ENCODE measurements around the gene RAP1GAP2.

The RAP1GAP2 gene

DNA sequence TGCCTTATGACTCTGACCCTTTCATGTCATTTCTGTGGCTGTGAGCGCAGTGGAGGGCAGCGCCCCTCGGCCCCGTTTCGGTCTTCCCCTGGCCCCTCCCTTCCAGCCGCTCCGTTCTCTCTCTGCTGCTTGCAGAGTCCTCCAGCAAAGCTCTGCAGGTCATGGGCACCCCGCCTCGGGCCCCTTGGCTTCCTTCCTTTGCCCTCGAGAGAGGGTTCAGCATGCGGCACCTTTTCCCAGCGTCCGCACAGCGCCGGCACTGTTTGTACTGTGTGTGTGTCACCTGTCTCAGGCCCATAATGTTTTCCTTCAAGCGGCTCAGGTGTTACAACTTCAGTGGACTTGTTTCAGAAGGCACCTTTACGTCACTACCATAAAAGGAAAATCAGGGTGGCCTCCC is 98.5 kb downstream of the RAP1GAP2 start:
- DNase-seq (ENCODE audit: low read depth) = no peak
- no peak overlapping the region for H3K4me3 ChIP-seq (ENCODE audit: low read length)
- TF ChIP-seq, protein P1, sequence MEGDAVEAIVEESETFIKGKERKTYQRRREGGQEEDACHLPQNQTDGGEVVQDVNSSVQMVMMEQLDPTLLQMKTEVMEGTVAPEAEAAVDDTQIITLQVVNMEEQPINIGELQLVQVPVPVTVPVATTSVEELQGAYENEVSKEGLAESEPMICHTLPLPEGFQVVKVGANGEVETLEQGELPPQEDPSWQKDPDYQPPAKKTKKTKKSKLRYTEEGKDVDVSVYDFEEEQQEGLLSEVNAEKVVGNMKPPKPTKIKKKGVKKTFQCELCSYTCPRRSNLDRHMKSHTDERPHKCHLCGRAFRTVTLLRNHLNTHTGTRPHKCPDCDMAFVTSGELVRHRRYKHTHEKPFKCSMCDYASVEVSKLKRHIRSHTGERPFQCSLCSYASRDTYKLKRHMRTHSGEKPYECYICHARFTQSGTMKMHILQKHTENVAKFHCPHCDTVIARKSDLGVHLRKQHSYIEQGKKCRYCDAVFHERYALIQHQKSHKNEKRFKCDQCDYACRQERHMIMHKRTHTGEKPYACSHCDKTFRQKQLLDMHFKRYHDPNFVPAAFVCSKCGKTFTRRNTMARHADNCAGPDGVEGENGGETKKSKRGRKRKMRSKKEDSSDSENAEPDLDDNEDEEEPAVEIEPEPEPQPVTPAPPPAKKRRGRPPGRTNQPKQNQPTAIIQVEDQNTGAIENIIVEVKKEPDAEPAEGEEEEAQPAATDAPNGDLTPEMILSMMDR (conservative IDR thresholded peaks at IDR 0.05; ENCODE audit: low read depth, low read length) = no peak

DNA sequence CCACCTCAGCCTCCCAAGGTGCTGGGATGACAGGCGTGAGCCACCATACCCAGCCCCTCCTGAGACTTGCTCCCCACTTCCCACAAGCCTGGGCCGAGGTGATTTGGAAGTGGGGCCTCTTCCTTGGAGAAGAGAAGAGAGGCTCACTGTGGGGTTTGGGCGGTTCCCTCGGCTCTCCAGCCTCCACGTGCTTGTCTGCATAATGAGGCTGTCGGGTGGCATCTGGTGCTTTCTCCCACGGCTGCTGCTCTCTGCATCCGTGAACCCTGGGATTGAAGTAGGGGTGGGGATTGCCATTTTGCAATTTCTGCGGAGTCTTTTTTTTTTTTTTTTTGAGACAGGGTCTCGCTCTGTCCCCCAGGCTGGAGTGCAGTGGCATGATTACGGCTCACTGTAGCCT is 101.4 kb downstream of the RAP1GAP2 start:
- H3K4me3 ChIP-seq (ENCODE audit: low read length) = no peak overlapping the region
- DNase-seq (ENCODE audit: low read depth) = no peak
- TF ChIP-seq, protein P1 (conservative IDR thresholded peaks at IDR 0.05; ENCODE audit: low read depth, low read length) = no peak

DNA sequence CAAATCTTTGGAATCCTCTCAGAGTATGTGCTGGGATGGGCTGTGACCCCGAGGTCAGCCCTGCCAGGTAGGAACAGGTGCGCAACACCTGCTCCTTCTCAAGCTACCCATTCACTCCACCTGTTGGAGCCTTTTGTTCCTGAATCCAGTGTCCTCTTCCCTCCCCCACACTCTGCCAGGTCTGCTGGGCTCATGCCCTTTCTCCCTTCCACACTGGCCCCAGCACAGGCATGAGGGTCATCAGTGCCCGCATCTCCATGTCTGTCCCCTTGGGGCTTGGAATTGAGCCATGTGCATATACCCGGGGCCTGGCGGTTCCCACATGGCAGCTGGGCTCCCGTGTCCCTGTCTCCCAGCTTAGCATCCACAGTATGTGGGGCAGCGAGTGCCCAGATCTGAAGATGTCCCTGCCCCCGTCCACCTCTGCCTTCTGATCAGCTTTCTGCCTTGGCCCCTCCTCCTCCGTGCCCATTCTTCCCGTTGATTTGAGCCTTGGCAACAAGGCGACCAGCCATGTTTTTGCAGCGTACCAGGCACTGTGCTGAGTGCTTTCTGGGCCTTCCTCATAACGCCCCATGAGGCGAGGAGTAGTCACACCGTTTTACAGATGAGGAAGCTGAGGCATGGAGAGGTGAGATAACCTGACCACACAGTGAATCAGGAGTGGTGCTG is 102.2 kb downstream of the RAP1GAP2 start:
- TF ChIP-seq, protein P1 (conservative IDR thresholded peaks at IDR 0.05; ENCODE audit: low read depth, low read length) = no peak
- DNase-seq (ENCODE audit: low read depth) = no peak
- H3K4me3 ChIP-seq (ENCODE audit: low read length) = no peak overlapping the region

DNA sequence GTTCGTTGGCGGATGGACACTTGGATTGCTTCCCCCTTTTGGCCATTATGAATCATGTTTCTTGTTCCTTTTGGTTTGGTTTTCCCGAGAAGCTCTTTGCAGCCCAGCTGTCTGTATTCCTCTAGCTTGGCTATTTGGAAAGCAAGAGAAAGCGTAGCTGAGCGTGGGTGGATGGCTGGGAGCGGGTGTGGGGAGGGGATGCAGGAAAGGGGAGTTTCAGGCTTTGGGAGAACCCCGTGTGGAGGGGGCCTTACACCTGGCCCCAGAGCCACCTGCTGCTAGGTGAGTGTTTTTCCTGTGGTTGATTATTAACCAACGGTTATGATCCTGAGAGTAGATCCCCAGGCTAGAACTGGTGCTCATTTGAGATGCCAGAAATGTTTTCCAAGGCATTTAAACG is 103.7 kb downstream of the RAP1GAP2 start:
- TF ChIP-seq, protein P1 (conservative IDR thresholded peaks at IDR 0.05; ENCODE audit: low read depth, low read length) = no peak
- DNase-seq (ENCODE audit: low read depth) = no peak
- no peak overlapping the region for H3K4me3 ChIP-seq (ENCODE audit: low read length)

DNA sequence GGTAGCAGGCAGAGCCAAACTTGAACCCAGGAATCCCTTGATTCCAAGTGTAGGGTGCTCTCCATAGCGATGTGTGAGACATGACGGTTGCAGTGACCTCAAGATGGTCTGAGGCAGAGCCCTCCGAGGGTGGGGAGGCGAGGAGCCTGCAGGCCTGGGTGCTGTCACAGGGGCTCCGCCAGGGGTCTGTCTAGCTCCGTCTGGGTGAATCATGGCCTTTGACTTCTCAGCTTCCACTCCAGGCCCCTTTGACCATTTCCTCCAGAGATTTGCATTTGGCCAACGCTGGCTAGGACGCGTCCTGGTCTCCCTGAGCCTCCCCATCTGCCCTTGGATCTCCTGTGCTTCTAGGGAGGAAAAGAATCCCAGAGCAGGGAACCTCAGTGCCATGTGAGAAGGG is 104.6 kb downstream of the RAP1GAP2 start:
- no peak for DNase-seq (ENCODE audit: low read depth)
- no peak overlapping the region for H3K4me3 ChIP-seq (ENCODE audit: low read length)
- TF ChIP-seq, protein P1 (conservative IDR thresholded peaks at IDR 0.05; ENCODE audit: low read depth, low read length) = no peak

DNA sequence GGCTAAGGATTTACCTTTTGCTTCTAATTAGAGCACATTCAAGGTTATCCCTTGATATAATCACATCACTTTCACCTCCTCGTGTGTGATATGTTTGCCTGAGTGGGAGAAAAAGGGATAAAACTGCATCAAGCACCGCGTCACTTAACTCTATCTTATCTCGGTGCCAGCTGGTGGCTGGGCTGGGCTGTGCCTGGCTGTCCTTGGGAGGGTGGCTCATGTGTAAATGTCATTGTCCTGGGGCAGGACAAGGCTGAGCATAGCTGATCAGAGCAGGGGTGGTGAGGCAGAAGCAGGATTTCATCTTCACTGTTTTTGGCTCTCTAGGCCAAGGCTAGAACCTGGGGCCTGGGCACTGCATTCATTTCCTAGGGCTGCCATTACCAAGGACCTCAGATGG is 105.3 kb downstream of the RAP1GAP2 start:
- H3K4me3 ChIP-seq (ENCODE audit: low read length) = no peak overlapping the region
- DNase-seq (ENCODE audit: low read depth) = no peak
- TF ChIP-seq, protein P1 (conservative IDR thresholded peaks at IDR 0.05; ENCODE audit: low read depth, low read length) = no peak

DNA sequence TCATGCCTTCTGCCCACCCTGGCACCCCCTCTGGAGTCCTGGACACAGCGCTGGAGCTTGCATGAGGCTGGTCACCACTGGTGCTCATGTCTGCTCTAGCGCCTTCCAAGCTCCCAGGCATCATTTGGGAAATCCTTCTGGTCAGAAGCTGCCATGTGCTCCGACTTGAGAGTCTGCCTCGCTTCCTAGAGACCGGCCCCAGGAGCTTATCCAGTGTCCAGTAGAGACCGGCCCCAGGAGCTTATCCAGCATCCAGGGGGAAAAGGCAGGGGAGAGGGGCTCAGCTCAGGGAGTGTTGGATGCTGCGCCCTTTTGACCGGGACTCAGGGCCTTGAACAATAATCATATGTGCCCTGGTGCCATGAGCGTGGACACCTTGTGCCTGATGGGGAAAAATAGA is 106.3 kb downstream of the RAP1GAP2 start:
- DNase-seq (ENCODE audit: low read depth) = no peak
- TF ChIP-seq, protein P1 (conservative IDR thresholded peaks at IDR 0.05; ENCODE audit: low read depth, low read length) = no peak

More for the DNA sequence above, 106.3 kb downstream of the RAP1GAP2 start:
- no peak overlapping the region for H3K4me3 ChIP-seq (ENCODE audit: low read length)

Data from retinal pigment epithelial cell (primary cell).